ENCODE measurements around the gene STX19. TPM values are rescaled to one million over a fixed set of nuclear protein-coding genes. Genes with fewer than 3 reads are reported as not detected.

The STX19 gene
- total and polyA plus RNA-seq, 2 of the 13 experiments (the other 11 are each of a cell fraction or from before 2014, with no cell fraction given): not detected

GRCh38 chr3:93988764-93989163 is 39.6 kb downstream of the STX19 start:
- intact Hi-C loops (cut with micrococcal nuclease; ENCODE audit: unreplicated experiment): no loop called here
- Histone ChIP-seq H2AFZ (ENCODE audit: low read length) (no peak overlapping the region), H3K36me3 (replicated peaks in 1 of 2; ENCODE audit: control insufficient read depth in 1 of 2, insufficient read depth in 2 of 2, low read length in 2 of 2) (no peaks in the 10 kb centered on the region), H3K9ac (ENCODE audit: insufficient read depth, low read depth, low read length) (no peak overlapping the region), H3K27me3 (ENCODE audit: control insufficient read depth in 1 of 2, insufficient read depth in 2 of 2, low read length in 2 of 2) (no peaks in the 10 kb centered on the region), H3K9me3 (ENCODE audit: low read length) (no peaks in the 10 kb centered on the region), H3K27ac (ENCODE audit: extremely low read length, insufficient read depth, low read length) (no peak overlapping the region), H3K4me1 (ENCODE audit: insufficient read depth, low read length) (no peaks in the 10 kb centered on the region), H3K4me3 (replicated peaks in 1 of 3; ENCODE audit: insufficient read depth in 1 of 3, low read depth in 2 of 3, low read length in 3 of 3) (no peak overlapping the region), H4K20me1 (ENCODE audit: insufficient read depth, low read length) (no peaks in the 10 kb centered on the region), H3K4me2 (ENCODE audit: low read depth, low read length) (no peak overlapping the region), H3K79me2 (ENCODE audit: insufficient read depth, low read length) (no peaks in the 10 kb centered on the region)
- in situ Hi-C loops (cut with HindIII; ENCODE audit: extremely low pct_ligation_motif_present, low pct_unique_long_range_greater_than_20kb): no loop called here
- TF ChIP-seq NR2F6 (IDR thresholded peaks at IDR 0.05): no peak
- no peak for TF ChIP-seq NR2F6 (CRISPR knock-in tag; IDR thresholded peaks at IDR 0.05)
- TF ChIP-seq PCBP1 (IDR thresholded peaks at IDR 0.05; ENCODE audit: borderline replicate concordance, low read depth, low read length): no peak
- no peak for TF ChIP-seq ZNF740 (CRISPR knock-in tag; IDR thresholded peaks at IDR 0.05)
- TF ChIP-seq ZBTB10 (CRISPR knock-in tag; IDR thresholded peaks at IDR 0.05; ENCODE audit: borderline replicate concordance): no peak
- no peak for TF ChIP-seq NFRKB (IDR thresholded peaks at IDR 0.05)
- TF ChIP-seq PCBP2 (optimal IDR thresholded peaks at IDR 0.05; ENCODE audit: low read depth, low read length, poor library complexity, severe bottlenecking): no peak
- TF ChIP-seq SAP130 (CRISPR knock-in tag; IDR thresholded peaks at IDR 0.05; ENCODE audit: low read depth): no peak
- no peak for TF ChIP-seq ZNF205 (CRISPR knock-in tag; IDR thresholded peaks at IDR 0.05)
- no peak for TF ChIP-seq ZNF10 (CRISPR knock-in tag; IDR thresholded peaks at IDR 0.05; ENCODE audit: borderline replicate concordance, low read depth)
- TF ChIP-seq BRF2 (CRISPR knock-in tag; IDR thresholded peaks at IDR 0.05): no peak
- TF ChIP-seq ZSCAN21 (CRISPR knock-in tag; IDR thresholded peaks at IDR 0.05; ENCODE audit: borderline replicate concordance): no peak
- no peak for TF ChIP-seq ZNF580 (CRISPR knock-in tag; IDR thresholded peaks at IDR 0.05; ENCODE audit: borderline replicate concordance, low read depth)
- no peak for TF ChIP-seq FLYWCH1 (CRISPR knock-in tag; IDR thresholded peaks at IDR 0.05)
- TF ChIP-seq ZNF513 (CRISPR knock-in tag; conservative IDR thresholded peaks at IDR 0.05): no peak
- no peak for TF ChIP-seq ZFP37 (CRISPR knock-in tag; IDR thresholded peaks at IDR 0.05; ENCODE audit: borderline replicate concordance)
- TF ChIP-seq ZMAT3 (CRISPR knock-in tag; conservative IDR thresholded peaks at IDR 0.05): no peak
- DNase-seq (ENCODE audit: low spot score) (no peak), ATAC-seq (no peak), FAIRE-seq (no peak)
- CTCF ChIA-PET (ENCODE audit: low intra/inter-chr PET ratio, low total read pairs): interaction anchor here (0.6 kb wide), 1 partner anchor 519 kb away, joined by 4 read pairs; no protein-coding TSS in a partner anchor
- WGBS (ENCODE audit: low lambda C conversion rate): 99% methylated on average over 9 of the region's 9 CpGs
- BruUV-seq (replicated peaks): no TSS peak
- POLR2A ChIA-PET: no interaction called here
